Measurements from ENCODE around the gene ENTPD7. TPM values are rescaled to one million over a fixed set of nuclear protein-coding genes. Genes with fewer than 3 reads are reported as not detected.

The ENTPD7 gene
- total and polyA plus RNA-seq, 10 donors = 0.48 to 17.5 (median 11.8) TPM

DNA sequence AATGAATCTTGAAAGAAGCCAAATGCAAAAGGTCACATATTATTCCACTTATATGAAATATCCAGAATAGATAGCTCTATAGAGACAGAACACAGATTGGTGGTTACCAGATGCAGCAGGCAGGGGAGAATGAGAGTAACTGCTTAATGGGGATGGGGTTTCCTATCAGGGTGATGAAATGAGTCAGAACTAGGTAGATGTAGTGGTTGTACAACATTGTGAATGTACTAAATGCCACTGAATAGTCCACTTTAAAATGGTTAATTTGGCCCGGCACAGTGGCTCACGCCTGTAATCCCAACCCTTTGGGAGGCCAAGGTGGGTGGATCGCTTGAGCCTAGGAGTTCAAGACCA lies 29.7 kb upstream of the ENTPD7 start:
- H3K9me3 ChIP-seq = no peaks in the 10 kb centered on the region
- no peaks in the 10 kb centered on the region for H3K36me3 ChIP-seq
- no peak overlapping the region for H3K4me3 ChIP-seq
- no peak for TF ChIP-seq POLR2A (IDR thresholded peaks at IDR 0.05)
- TF ChIP-seq, protein P1, sequence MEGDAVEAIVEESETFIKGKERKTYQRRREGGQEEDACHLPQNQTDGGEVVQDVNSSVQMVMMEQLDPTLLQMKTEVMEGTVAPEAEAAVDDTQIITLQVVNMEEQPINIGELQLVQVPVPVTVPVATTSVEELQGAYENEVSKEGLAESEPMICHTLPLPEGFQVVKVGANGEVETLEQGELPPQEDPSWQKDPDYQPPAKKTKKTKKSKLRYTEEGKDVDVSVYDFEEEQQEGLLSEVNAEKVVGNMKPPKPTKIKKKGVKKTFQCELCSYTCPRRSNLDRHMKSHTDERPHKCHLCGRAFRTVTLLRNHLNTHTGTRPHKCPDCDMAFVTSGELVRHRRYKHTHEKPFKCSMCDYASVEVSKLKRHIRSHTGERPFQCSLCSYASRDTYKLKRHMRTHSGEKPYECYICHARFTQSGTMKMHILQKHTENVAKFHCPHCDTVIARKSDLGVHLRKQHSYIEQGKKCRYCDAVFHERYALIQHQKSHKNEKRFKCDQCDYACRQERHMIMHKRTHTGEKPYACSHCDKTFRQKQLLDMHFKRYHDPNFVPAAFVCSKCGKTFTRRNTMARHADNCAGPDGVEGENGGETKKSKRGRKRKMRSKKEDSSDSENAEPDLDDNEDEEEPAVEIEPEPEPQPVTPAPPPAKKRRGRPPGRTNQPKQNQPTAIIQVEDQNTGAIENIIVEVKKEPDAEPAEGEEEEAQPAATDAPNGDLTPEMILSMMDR (IDR thresholded peaks at IDR 0.05 in 8 of 11, conservative IDR thresholded peaks at IDR 0.05 in 3 of 11) = no peak
- TF ChIP-seq POLR2AphosphoS5 (IDR thresholded peaks at IDR 0.05) = no peak
- H3K27ac ChIP-seq = no peak overlapping the region
- H3K4me1 ChIP-seq = no peaks in the 10 kb centered on the region
- intact Hi-C loops (cut with DNase I; ENCODE audit: low total_unique reads) = no loop called here
- DNase-seq = no peak
- peaks cover 0 to 14% (median 0%) of the 10 kb centered on the region in 7 donors for H3K27me3 ChIP-seq (replicated peaks in 1 of 7)
- WGBS, 5 donors = 57 to 94% (median 60%) methylated on average over 2 to 3 of the region's 3 CpGs

DNA sequence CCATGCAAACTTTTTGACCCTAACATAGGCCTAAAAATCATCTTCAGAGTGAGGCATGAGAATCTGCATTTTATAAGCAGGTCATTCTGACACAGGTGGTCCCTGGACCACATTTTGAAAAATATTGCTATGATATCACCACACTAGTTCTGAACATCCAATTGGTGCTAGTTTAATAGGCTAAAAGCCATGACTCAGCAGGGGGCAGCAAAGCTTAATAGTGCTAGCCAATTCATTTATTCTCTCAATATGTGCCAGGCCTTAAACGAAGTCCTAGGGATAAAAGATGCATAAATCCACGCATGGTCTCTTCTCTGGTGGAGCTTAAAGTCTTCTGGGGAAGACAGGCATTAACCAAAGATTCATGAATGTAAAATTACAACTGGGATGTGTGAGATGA lies 28.9 kb upstream of the ENTPD7 start:
- H3K4me1 ChIP-seq = no peaks in the 10 kb centered on the region
- DNase-seq = no peak
- H3K36me3 ChIP-seq = no peaks in the 10 kb centered on the region
- no peak overlapping the region for H3K4me3 ChIP-seq
- H3K27me3 ChIP-seq (replicated peaks in 1 of 7) = peaks cover 0 to 14% (median 0%) of the 10 kb centered on the region in 7 donors
- H3K27ac ChIP-seq = no peak overlapping the region
- WGBS, 5 donors = 8 to 48% (median 28%) methylated on average over 2 of the region's 2 CpGs
- no peak for TF ChIP-seq POLR2AphosphoS5 (IDR thresholded peaks at IDR 0.05)
- TF ChIP-seq POLR2A (IDR thresholded peaks at IDR 0.05) = no peak
- TF ChIP-seq, protein P1 (IDR thresholded peaks at IDR 0.05 in 8 of 11, conservative IDR thresholded peaks at IDR 0.05 in 3 of 11) = peak in 5 of 11 experiments; percentile 26 to 50 (median 30)
- intact Hi-C loops (cut with DNase I; ENCODE audit: low total_unique reads) = no loop called here
- H3K9me3 ChIP-seq = no peaks in the 10 kb centered on the region

DNA sequence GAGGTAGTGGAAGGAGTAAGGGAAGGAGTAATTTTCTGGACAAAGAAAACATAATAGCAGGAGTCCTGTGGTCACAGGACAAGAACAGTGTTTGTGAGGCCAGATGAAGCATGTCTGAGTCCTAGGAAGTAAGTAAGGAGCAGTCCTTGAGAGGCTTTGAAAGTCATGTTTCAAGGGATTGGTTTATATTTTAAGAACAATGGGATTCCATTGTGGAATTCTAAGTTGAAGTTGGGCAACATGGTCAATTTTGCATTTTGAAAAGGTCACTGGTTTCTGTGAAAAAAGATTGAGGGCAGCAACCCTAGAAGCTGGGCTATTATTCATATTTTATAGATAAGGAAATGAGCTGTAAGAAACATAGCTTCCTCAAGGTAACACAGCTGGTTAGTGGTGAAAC lies 28.3 kb upstream of the ENTPD7 start:
- TF ChIP-seq, protein P1 (IDR thresholded peaks at IDR 0.05 in 8 of 11, conservative IDR thresholded peaks at IDR 0.05 in 3 of 11) = no peak
- TF ChIP-seq POLR2AphosphoS5 (IDR thresholded peaks at IDR 0.05) (no peak), POLR2A (IDR thresholded peaks at IDR 0.05) (no peak)
- Histone ChIP-seq H3K4me3 (no peak overlapping the region), H3K36me3 (no peaks in the 10 kb centered on the region), H3K27me3 (replicated peaks in 1 of 7) (peaks cover 0 to 14% (median 0%) of the 10 kb centered on the region in 7 donors), H3K4me1 (no peaks in the 10 kb centered on the region), H3K27ac (no peak overlapping the region), H3K9me3 (no peaks in the 10 kb centered on the region)
- intact Hi-C loops (cut with DNase I; ENCODE audit: low total_unique reads) = no loop called here
- DNase-seq = no peak

DNA sequence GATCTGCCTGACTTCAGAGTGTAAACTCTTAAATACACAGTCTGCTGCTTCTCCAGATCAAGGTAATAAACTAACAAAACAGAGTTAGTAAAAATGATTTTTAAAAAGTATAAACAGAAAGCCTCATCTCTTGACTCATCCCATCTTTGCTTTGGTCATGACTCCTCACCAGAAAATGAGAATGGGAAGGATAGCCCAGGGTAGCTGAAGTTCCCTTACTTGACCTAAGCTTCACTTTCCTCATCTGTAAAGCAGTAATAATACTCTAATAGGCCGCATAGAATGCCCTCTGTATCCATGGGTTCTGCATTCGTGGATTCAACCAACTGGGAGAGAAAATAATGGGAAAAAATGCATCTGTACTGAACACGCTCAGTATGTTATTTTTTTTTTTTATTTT lies 27.8 kb upstream of the ENTPD7 start:
- Histone ChIP-seq H3K4me3 (no peak overlapping the region), H3K27ac (no peak overlapping the region), H3K27me3 (replicated peaks in 1 of 7) (peaks cover 0 to 14% (median 0%) of the 10 kb centered on the region in 7 donors), H3K36me3 (no peaks in the 10 kb centered on the region), H3K9me3 (no peaks in the 10 kb centered on the region), H3K4me1 (no peaks in the 10 kb centered on the region)
- 84 to 97% (median 87%) methylated on average over 3 of the region's 3 CpGs for WGBS, 5 donors
- intact Hi-C loops (cut with DNase I; ENCODE audit: low total_unique reads) = no loop called here
- TF ChIP-seq, protein P1 (IDR thresholded peaks at IDR 0.05 in 8 of 11, conservative IDR thresholded peaks at IDR 0.05 in 3 of 11) = no peak
- no peak for TF ChIP-seq POLR2A (IDR thresholded peaks at IDR 0.05)
- no peak for TF ChIP-seq POLR2AphosphoS5 (IDR thresholded peaks at IDR 0.05)
- no peak for DNase-seq
